Stimulated activated naive CD8-positive, alpha-beta T cell treated with anti-CD3 and anti-CD28 coated beads, Interleukin-15, Interleukin-2, amounts not matched to agents 100 ng/mL and 50 ng/mL, for 24 hours (primary cell): ENCODE results near the gene URB1.

ENCODE experiments used
- H3K27ac Mint-ChIP-seq: one replicate; pipeline ENCODE4 v1.8.0; 2021; ENCODE audit warnings: mild to moderate bottlenecking, mixed read lengths
- H3K27me3 Mint-ChIP-seq: one replicate; pipeline ENCODE4 v1.8.0; 2021; ENCODE audit warnings: mixed read lengths
- H3K36me3 Mint-ChIP-seq: one replicate; pipeline ENCODE4 v1.8.0; 2021; ENCODE audit warnings: low read depth, mixed read lengths
- H3K4me1 Mint-ChIP-seq: one replicate; pipeline ENCODE4 v1.8.0; 2021; ENCODE audit warnings: low read depth, mixed read lengths
- H3K4me3 Mint-ChIP-seq: one replicate; pipeline ENCODE4 v1.8.0; 2021; ENCODE audit warnings: mild to moderate bottlenecking, mixed read lengths
- H3K9me3 Mint-ChIP-seq: one replicate; pipeline ENCODE4 v1.8.0; 2021; ENCODE audit warnings: mixed read lengths

Gene URB1

DNA sequence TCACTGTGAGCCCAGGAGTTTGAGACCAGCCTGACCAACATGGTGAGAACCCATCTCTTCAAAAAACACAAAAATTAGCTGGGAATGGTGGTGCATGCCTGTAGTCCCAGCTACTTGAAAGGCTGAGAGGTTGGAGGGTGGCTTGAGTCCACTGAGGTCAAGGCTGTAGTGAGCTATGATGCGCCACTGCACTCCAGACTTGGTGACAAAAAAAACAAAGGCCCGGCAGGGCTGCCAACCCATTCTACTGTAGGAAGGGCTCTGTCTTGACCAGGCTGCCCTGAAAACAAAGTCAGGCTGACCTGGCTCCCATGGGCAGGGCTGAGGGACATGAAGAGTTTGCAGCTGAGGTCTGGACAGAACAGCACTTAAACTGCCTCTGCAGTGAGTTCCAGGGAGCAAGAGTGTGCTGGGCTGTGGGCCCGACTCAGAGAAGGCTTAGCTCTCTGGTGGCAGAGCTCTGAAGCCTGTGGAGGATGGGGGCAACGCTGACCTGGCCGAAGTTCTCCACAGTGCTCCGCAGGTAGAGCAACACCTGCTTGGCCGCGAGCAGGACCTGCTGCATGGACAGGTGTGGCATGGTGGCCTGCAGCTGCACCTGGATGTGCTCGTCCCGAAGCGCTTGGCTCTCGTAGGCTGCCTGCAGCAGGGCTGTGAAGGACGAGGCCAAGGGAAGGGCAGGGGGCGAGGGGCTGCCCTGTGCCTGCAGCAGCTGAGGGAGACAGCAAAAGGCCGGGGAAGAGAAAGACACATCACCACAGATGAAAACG lies 42.4 kb downstream of the URB1 start:
- Mint-ChIP-seq H3K36me3 (peaks cover 92% of the 10 kb centered on the region), H3K27ac (no peak overlapping the region), H3K4me1 (no peaks in the 10 kb centered on the region), H3K4me3 (no peak overlapping the region), H3K27me3 (no peaks in the 10 kb centered on the region), H3K9me3 (no peaks in the 10 kb centered on the region)

DNA sequence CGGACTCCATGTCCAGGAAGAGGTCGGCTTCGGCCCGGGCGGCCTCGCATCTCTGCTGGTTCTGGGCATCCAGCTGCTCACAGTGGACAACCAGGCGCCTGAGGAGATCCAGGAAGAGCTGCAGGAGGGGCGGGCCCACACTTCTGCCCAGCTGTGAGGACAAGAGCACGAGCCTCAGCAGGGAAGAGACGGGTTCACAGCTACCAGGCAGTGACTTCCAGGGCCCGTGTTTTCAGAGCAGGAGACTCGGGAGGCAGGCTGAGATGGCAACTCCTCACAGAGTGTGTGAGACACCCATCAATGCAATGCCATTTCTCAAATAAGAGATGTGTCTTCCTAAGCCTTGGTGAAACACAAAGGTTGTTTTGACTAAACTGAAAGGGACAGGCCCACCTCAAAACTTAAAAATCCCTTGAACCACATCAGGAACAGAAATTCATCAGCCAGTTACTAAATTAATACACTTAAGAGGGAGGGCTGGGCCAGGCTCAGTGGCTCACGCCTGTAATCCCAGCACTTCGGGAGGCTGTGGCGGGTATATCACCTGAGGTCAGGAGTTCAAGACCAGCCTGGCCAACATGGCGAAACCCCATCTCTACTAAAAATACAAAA lies 43.4 kb downstream of the URB1 start:
- no peak overlapping the region for H3K4me3 Mint-ChIP-seq
- H3K36me3 Mint-ChIP-seq: peaks cover 92% of the 10 kb centered on the region
- H3K4me1 Mint-ChIP-seq: no peaks in the 10 kb centered on the region
- H3K27ac Mint-ChIP-seq: no peak overlapping the region
- H3K9me3 Mint-ChIP-seq: peaks cover 7% of the 10 kb centered on the region
- no peaks in the 10 kb centered on the region for H3K27me3 Mint-ChIP-seq

DNA sequence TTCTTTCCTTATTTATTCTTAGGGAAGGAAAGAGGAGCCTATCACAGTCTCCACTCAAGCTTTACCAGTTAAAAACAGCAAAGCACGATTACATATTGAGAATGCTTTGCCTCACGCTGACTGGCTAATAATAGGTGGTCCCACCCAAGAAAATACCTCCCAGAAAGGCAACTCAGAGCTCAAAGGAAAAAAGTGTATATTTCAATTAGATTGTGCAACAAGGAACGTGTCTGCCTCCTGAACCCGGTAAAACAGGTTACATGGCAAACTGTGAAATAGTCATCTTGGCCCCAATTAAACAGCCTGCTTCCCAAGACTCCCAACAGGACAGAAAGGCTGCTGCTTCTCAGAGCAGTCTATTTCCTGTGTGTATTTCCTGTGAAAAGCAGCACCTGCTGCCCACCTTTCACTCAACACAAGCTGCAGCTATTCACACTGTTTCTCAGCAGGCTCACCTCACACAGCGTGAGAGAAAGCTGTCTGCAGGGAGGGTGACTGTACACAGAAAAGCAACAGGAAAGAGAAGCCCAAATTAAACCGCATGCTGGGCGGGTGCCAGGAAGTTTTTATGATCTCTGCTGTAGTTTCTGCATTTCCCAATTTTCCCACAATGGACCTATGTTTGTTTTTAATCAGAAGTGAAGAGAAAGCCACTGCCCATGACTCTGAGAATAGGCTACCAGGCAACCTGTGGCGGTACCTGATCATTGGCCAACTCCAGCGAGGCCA lies 44.0 kb downstream of the URB1 start:
- no peak overlapping the region for H3K4me3 Mint-ChIP-seq
- H3K4me1 Mint-ChIP-seq: no peaks in the 10 kb centered on the region
- no peaks in the 10 kb centered on the region for H3K27me3 Mint-ChIP-seq
- peaks cover 92% of the 10 kb centered on the region for H3K36me3 Mint-ChIP-seq
- no peak overlapping the region for H3K27ac Mint-ChIP-seq
- peaks cover 8% of the 10 kb centered on the region for H3K9me3 Mint-ChIP-seq

DNA sequence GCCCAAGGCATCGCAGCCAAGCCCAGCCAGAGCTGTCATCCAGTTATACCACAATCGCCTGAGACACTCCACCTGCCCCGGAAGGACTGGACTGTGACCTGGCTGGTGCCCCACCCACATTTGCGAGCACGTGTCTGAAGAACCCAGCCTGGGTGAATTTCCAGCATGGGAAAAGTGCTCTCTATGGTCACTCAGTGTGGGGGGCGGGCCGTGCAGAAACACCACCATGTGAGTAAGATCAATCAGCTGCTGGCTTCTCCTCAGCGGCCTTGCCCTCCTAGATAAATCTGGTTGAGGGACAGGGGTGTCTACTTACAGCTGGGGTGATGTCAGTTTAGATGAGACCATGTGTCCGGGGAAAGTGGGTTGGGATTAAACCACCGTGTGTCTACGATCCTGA lies 44.8 kb downstream of the URB1 start:
- peaks cover 92% of the 10 kb centered on the region for H3K36me3 Mint-ChIP-seq
- H3K9me3 Mint-ChIP-seq: peaks cover 8% of the 10 kb centered on the region
- H3K27me3 Mint-ChIP-seq: no peaks in the 10 kb centered on the region
- H3K4me3 Mint-ChIP-seq: no peak overlapping the region
- no peaks in the 10 kb centered on the region for H3K4me1 Mint-ChIP-seq
- H3K27ac Mint-ChIP-seq: no peak overlapping the region

DNA sequence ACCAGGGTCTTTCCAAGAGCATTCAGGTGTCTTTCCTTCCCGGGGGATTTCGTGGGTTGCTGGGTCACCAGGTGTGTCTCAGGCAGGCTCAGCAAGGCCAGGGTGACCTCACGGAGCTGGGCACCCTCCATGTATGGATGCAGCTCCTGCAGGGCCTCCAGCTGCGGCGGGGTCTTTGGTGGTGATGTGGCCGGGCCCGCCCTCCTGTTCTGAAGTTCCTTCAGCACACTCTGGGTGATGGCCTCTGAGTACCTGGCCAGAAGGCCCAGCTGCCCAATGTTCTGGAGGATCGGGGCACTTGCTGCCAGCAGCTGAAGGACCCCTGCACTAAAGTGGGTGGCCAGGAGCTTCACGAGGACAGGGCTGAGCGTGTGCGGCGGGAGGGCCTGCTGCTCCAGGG lies 45.5 kb downstream of the URB1 start:
- peaks cover 8% of the 10 kb centered on the region for H3K9me3 Mint-ChIP-seq
- peaks cover 92% of the 10 kb centered on the region for H3K36me3 Mint-ChIP-seq
- no peak overlapping the region for H3K4me3 Mint-ChIP-seq
- no peak overlapping the region for H3K27ac Mint-ChIP-seq
- H3K27me3 Mint-ChIP-seq: no peaks in the 10 kb centered on the region
- no peaks in the 10 kb centered on the region for H3K4me1 Mint-ChIP-seq

DNA sequence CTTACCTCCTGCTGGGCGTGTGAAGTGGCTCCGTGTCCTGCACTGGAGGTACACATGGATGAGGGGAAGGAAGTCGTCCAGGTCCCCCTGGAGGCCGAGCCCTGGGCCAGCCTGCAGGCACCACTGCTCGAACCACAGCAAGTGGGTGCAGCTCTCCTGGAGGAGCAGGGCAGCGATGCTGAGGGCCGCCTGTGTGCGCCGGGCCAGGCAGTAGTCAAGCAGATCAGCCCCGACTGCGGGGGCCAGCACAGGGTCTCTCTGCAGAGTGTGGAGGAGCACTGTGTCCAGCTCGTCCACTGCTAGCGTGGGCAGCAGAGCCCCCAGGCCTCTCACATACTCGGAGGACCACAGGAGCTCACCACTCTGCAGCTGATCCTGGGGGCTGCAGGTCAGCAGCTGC lies 45.9 kb downstream of the URB1 start:
- Mint-ChIP-seq H3K4me3 (no peak overlapping the region), H3K27ac (no peak overlapping the region), H3K36me3 (peaks cover 88% of the 10 kb centered on the region), H3K4me1 (no peaks in the 10 kb centered on the region), H3K9me3 (peaks cover 8% of the 10 kb centered on the region), H3K27me3 (no peaks in the 10 kb centered on the region)

DNA sequence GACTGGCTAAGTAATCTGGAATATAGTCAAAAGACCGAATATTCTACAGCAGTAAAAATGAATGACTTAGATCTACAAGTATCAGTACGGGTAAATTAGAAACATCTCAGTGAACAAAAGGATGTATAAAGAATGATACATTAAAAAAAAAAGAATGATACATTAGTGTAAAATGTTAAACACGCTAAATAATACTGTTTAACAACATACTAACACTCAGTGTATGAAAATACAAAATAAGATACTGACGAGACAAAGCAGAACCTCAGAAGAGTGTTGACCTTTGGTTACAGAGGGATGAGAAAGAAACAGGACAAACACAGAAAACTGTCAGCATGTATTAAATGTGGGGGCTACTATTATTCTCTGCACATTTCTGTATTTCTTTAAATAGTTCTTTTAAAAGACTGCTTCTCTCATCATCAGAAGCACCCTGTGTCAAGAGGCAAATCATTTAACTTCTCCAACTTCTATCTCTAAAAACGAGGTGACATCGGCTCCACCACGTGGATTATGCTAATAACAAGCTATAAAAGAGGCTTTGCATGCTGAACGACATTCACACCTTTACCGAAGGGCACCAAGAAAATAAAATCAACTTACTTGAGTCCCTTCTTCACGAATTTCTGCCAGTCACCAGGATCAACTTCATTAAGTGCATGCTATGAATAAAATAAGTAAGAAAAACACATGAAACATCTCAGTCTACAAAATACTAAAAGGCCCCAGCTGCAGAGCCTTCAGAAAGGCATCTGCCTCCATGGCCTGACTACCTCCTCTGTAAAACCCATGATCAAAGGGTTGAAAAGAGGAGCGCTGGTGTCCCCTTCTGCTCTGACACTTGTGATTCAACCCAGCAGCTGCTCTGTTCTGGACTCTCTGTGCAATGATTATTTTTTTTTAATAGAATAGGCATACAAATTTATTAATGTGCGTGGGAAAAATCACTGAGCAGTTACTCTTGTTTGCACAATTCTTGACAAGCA lies 51.7 kb downstream of the URB1 start:
- no peak overlapping the region for H3K4me3 Mint-ChIP-seq
- H3K9me3 Mint-ChIP-seq: peaks cover 8% of the 10 kb centered on the region
- H3K36me3 Mint-ChIP-seq: peaks cover 84% of the 10 kb centered on the region
- no peaks in the 10 kb centered on the region for H3K27me3 Mint-ChIP-seq
- H3K27ac Mint-ChIP-seq: no peak overlapping the region
- H3K4me1 Mint-ChIP-seq: no peaks in the 10 kb centered on the region

DNA sequence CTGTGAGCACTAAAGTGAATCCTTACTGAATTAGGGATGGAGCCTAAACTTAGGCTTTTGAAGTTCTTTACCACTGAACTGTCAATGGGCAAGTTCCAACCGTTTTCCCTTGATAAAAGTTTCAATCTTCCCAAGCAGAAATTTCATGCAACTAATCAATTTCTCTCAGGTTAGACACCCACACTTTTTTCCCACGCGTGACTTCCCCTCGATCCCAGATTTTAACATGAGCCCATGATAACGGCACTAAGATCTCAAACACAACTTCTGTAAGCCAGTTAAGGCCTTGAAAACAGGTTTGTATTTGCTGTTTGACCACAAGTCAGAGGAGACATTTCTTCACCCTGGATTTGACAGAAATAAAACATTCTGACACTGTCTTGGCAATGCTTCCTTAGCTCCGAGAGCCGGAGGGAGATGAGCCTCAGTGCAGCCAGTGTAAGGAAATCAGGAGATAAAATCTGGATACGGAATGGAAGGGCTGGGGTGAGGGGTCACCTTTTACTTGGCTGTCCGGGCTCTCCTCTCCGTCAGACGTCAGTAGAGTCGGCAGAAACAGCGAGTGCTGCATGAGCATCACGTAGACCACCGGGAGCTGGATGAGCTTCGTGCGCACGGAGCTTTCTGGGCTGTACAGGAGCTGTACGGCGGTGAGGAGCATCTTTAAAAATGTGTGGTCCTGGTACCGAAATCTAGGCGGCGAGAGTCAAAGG lies 54.4 kb downstream of the URB1 start:
- Mint-ChIP-seq H3K4me1 (no peaks in the 10 kb centered on the region), H3K27me3 (no peaks in the 10 kb centered on the region), H3K4me3 (no peak overlapping the region), H3K27ac (no peak overlapping the region), H3K36me3 (peaks cover 78% of the 10 kb centered on the region), H3K9me3 (no peaks in the 10 kb centered on the region)

DNA sequence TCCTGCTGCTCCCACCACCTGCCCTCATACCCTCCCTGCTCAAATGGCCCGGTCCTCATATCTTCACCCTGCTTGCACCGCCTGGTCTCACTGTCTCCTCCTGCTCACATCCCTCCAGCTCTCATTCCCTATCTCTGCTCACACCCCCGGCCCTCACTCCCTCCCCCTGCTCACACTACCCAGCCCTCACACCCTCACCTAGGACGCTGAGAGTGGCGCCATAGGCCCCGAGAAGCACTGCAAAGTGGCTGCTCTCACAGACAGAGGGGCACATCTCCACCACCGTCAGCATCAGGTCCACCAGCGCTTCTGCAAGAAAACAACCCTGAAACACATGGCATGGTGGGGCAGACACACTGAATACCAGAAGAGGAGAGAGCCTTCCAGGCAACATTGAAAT lies 55.6 kb downstream of the URB1 start:
- Mint-ChIP-seq H3K9me3 (no peaks in the 10 kb centered on the region), H3K4me1 (no peaks in the 10 kb centered on the region), H3K36me3 (peaks cover 82% of the 10 kb centered on the region), H3K4me3 (no peak overlapping the region), H3K27ac (peak overlapping the region; percentile 14), H3K27me3 (no peaks in the 10 kb centered on the region)

DNA sequence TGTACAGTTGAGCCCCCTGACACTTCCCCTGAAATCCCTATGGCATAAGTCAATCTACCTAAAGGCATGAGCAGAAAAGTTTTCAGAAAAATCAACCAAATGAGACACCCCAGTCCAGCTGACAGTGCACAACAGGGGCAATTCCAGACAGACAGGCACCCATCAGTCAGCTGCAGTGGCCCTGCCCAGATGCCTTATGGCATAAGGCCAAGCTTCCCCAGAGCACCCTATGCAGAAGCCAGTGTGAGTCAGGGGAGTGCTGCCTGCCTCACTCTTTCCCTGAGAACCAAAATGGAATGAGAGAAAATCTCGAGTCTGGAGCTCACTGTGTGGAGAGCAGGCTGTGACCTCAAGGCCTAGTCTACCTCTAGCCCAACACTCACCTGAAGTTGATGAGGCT lies 56.1 kb downstream of the URB1 start:
- Mint-ChIP-seq H3K4me3 (no peak overlapping the region), H3K36me3 (peaks cover 84% of the 10 kb centered on the region), H3K27ac (peak overlapping the region; percentile 36), H3K27me3 (no peaks in the 10 kb centered on the region), H3K4me1 (no peaks in the 10 kb centered on the region), H3K9me3 (no peaks in the 10 kb centered on the region)

DNA sequence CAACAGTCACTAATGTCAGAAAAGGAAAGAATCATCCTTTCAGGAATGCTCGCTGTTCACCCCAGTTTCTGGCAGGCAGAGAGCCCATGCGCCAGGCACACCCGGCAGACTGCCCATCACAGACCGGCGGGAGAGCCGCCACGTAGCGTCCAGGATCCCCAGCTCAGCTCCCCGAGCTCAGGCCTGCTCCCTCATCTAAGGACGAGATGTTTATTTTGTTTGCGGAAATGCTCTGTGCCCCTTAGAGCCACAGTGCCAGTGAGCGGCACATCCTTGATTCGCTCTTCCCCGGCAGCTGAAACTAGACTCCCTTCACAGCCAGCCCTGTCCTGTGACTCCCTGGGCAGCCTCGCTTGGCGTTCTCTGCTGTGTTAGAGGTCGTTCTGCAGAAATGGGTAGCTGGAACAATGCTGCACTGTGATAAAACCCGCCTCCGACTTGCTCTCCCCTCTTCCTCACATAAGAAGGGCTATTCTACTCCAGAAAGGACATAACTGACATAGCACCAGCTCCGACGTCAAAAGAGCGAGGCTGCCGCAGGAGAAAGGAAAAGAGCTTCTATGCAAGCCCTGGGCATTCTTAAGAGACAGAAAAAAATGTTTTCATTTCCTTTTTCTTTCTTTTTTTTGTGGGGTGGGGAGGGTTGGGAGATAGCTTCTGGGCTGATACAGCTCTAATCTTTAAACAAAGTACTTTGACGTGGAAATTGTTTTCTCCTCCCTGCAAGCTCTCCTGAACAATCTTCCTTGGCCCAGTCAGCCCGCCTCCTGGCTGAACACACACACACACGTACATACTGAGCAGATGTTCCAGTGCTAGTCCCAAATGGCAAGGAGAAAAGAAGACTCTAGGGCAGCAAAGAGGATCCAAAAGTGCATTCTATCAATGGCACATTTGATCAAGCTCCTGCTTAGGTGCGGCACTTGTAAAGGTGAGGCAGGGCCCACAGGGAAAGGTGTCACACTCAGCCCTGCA lies 56.9 kb downstream of the URB1 start:
- Mint-ChIP-seq H3K9me3 (no peaks in the 10 kb centered on the region), H3K4me3 (no peak overlapping the region), H3K27me3 (no peaks in the 10 kb centered on the region), H3K36me3 (peaks cover 84% of the 10 kb centered on the region), H3K27ac (peak overlapping the region; percentile 36), H3K4me1 (no peaks in the 10 kb centered on the region)

DNA sequence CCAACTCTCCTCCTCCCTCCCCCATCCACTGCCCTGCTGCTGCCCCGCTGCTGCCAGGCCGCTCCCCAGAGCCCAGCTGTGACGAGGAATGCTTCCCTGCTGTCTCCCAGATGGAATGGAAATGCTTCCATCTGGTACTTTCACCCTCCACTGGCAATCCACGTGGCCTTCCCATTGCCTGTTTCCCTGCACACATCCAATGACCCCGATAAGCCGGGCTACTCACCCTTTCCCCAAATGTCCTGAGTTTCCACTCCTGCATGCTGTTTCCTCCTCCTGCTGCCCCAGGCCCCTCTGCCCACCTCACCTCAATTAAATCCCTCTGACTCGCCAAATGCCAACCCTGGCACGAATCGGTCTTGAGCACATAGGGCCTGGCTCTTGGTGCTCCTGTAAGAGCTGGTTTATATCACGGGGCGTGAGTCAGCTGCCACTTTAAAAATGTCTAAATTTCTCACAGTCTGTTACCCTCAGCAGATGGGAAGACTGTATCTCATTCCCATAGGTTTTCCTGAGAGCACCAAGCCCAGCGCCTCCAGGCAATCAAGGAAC lies 57.8 kb downstream of the URB1 start:
- peaks cover 85% of the 10 kb centered on the region for H3K36me3 Mint-ChIP-seq
- no peak overlapping the region for H3K27ac Mint-ChIP-seq
- H3K4me3 Mint-ChIP-seq: no peak overlapping the region
- H3K4me1 Mint-ChIP-seq: no peaks in the 10 kb centered on the region
- H3K9me3 Mint-ChIP-seq: no peaks in the 10 kb centered on the region
- H3K27me3 Mint-ChIP-seq: no peaks in the 10 kb centered on the region
